Glomerular visceral epithelial cell (primary cell): Measurements from ENCODE around the gene NKAIN4.
A peak's percentile ranks its signal among the peaks of the same experiment; 100 is the strongest.

ENCODE experiments used
- DNase-seq: peaks from one replicate; pipeline ENCODE4 v3.0.0-alpha.2; 2016; ENCODE audit errors: extremely low spot score

NKAIN4 gene

DNA sequence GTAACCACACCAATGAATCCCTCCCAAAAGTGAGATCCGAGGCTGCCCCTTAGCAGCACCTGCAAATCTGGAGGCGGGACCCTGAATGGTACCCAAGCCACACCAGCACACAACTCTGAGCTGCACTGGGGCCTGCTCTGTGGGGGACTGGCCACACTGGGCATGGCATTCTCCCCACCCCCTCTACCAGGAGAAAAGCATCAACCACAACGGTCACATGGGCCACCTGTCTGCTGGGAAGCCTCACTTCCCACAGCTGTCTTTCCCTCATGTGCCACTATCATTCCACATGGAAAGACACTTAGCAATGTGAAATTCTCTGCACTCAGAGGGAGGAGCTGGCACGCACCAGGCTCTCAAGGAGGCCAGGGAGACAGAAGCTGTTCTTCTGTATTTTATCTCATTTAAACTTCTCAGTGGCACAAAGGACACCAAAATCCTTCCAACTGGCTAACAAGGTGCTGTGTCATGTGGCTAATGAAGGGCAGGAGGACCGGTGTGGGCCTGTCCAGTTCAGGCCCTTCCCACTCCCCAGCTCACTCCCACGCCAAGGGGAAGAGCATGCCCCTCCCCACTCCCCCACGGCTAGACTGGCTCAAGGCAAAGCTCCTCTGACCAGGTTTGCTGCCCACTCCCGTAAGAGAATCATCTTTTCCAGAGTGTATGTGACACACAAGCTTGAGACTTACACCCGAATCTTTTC lies 57.3 kb downstream of the NKAIN4 start:
- DNase-seq = peak; percentile 45

DNA sequence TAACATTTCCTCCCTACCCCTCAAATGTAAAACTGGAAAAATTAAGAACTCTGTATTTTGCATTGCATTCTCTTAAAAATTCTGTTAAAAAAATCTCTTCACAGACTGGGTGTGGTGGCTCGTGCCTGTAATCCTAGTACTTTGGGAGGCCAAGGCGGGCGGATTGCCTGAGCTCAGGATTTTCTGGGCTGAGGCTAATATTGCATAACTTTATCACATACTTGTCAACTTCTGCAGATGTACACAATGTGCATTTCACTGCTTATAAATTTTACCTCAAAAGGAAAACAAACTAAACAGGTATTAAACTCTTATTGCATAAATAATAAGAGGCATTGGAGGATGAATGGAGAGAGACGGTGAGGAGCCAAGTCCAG lies 59.5 kb downstream of the NKAIN4 start:
- no peak for DNase-seq

DNA sequence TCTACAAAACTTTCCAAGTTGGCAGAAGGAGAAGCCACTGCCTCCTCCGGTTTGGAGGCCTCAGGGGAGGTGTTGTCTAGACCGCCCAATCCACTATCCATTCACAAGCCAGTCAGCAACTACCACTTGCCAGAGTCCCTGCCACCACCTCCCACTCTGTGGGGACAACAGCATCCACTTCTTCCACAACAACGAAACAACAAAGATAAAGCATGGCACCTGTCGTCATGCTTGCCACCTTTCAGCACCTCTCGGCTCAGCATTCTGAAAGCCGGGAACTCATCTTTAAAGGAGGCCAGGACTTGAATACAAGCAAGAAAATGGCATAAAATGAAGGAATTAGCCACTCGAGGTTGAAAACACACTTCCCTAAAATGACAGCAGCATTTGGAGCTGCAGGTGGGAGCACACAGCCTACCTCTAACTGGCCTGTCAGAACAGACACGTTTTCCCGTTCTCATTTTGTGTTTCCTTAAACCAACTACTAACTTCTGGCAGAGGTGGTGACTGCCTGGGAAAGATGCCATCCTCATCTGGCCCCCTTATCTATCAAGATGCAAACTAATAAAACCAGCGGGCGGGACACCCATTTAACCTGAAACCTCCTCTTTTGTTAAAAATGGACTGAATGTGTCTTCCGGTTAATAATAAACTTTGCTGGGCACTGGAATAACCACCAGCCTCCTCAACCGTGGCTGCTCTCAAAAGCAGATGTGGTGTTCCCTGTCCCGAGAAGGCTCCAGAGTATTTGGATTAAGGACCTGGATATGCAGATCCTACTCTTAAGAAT lies 60.1 kb downstream of the NKAIN4 start:
- DNase-seq = peak; percentile 51

DNA sequence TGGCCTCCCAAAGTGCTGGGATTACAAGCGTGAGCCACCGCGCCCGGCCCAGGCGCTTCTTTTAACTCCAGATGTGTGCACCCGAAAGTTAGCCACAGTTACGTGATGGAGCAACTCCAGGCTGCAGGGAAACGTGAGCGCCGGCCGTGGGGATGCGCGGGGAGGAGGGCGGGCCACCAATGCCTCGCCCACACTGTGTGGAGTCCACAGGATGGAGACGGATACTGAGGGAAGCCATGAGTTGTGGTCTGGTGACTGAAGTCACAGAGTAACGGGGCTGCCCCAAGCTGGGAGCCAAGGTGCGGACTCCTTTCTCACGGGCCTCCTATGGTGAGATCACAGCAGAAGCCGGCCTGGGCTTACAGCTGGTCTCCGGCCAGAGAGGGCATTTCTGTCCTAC lies 61.5 kb downstream of the NKAIN4 start:
- DNase-seq = no peak

DNA sequence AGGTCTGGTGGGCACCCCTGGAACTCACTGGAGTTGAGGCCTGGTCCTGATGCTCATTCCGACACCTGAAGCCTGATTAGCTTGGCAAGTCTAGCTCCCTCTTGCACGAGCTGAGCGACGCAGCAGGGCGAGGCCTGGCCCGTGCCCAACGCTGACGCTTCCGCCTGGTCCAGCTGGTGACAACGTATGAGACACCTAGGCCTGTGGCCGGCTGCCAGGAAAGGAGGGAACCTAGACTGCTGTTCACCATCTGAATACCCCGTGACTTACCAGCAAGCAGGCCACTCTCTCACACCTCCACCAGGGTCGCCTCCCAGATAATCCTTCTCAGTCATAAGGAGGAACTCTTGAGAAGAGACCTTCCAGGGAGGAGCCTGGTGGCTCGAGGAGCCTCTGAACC lies 62.9 kb downstream of the NKAIN4 start:
- DNase-seq = peak; percentile 43

DNA sequence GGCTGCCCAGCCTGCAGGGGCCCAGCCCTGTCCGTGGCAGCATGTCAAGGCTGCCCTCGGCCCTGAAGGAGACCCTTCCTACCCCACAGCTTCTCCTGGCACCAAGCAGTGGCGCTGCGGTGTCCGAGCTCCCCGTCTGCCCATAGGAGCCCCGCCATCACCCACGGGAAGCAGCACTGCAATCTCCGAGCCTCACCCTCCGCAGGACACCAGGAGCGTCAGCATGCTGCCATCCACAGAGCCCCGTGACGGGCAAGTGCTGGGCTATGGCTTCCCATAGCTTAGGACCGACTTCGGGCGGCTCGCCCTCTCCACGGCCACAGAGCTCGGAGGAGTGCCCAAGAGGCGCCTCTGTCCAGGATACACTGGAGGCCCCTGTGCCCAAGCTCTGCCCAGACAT lies 63.4 kb downstream of the NKAIN4 start:
- DNase-seq = no peak
